GM19467 (cell line): ENCODE data around the gene CATSPERB.
"Not testable (repeated sequence)": the region's sequence is repeated elsewhere in the genome, so short reads cannot be mapped to it uniquely, and the experiment has no call there.

Experiments
- ATAC-seq: cut with Tn5 transposase; IDR thresholded peaks from one replicate; pipeline ENCODE4 v1.9.1; 2021; ENCODE audit warnings: mild to moderate bottlenecking, moderate library complexity; ENCODE audit not compliant: unreplicated experiment

CATSPERB gene, protein sequence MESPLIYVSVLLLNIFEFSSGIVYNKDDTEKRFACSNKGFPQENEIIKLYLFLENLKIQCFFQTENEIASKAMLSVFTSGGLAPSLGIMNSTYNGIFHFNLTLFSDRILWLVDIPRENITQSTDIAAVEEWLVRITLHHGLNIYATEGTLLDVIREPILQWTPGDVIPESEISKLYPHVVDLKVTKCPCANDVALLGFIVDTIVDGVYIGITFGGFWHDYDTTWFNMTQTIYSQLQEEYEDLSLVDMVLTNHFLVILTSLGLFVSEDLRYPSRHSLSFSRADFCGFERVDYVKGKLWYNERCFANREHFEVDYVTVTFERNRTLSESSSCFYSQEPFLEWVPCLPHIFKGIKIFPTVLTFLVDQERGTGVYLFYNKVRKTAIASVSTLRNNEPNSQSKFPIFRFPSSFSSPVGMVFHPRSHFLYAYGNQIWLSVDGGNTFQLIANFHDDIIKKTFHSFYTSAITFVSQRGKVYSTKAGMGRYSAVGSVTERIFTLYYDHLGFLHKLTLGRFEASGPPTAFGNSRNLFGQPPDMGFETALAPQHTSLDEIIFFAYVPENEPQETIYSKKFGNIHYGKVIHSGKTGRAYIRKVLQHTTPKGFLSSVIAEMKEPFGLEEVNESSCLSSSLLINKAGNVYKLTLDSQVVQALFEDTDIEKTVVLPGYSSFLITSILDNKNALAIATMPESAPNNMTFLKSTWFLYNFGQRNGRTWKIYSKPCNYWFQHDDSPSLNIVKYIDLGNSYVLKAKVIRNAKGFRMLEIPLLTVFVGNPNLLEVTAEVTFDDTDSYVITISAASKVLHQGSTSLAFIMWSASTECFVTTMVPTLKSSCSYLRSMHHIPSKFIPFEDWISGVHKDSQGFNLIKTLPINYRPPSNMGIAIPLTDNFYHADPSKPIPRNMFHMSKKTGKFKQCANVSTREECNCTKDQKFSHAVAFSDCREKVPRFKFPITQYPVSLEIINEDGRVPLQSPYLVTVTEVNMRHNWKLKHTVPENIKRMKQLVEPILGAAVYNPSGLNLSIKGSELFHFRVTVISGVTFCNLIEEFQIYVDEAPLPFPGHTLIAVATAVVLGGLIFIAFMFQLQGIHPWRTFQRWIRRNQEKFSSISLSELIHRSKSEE

DNA sequence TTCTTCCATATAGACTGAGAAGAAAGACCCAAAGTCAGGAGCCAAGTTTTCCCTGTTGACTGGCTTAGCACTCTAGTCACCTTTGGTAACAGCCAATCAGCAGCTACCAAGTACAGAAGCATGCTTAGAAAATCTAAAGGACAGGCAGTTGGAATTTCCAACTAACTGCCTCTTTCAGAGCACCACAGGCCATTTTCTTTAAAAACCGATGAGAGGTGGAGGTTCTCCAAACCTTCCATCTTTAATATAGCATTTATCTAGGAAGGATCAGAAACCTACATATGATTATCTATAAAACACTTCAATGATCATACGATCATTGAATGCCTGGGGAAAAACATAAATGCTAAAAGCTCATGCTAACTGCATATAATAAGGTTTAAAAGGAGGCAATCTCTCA, at the start of gene CATSPERB:
CATSPERB (minus strand) TSS at position 101 of the 400 bp plus-strand sequence. CDS start 2,607 bp downstream, outside the sequence.
- no peak for ATAC-seq

DNA sequence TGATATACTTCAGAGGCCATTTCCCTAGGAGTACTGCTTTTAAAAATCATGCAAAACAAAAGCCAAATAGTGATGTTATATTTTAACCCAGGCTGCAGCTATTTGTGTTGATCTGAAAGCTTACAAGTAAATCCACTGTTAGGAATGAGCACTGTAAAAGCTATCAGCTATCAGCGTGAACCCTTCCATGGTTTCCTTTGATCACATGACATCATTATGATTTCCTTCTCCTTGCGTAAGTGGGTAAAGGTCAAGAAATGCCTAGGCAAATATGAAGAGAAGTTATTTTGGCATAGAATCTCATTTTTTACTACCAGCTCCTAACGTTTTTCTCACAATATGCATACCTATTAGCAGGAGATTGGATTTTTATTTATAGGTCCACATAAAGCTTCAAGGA, 48.6 kb upstream of the CATSPERB start:
- no peak for ATAC-seq

DNA sequence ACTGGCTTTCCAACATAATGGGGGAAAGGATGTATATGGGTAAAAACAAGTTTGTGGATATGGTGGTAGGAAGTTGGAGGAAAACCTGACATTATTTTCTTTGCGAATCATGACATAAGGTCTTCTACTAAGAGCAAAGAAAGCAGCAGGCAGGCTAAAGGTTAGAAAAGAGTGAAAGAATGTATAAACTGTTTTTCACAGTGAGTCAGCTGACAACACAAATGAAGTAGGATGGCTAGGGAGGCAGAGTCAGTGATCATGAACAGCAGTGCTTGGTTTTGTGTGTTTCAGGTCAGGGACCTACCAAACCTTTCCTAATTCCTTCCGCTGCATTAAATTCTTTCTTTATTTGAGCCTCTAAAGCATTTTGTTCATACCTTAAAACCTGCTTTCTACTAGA, 46.3 kb upstream of the CATSPERB start:
- ATAC-seq, result no peak

DNA sequence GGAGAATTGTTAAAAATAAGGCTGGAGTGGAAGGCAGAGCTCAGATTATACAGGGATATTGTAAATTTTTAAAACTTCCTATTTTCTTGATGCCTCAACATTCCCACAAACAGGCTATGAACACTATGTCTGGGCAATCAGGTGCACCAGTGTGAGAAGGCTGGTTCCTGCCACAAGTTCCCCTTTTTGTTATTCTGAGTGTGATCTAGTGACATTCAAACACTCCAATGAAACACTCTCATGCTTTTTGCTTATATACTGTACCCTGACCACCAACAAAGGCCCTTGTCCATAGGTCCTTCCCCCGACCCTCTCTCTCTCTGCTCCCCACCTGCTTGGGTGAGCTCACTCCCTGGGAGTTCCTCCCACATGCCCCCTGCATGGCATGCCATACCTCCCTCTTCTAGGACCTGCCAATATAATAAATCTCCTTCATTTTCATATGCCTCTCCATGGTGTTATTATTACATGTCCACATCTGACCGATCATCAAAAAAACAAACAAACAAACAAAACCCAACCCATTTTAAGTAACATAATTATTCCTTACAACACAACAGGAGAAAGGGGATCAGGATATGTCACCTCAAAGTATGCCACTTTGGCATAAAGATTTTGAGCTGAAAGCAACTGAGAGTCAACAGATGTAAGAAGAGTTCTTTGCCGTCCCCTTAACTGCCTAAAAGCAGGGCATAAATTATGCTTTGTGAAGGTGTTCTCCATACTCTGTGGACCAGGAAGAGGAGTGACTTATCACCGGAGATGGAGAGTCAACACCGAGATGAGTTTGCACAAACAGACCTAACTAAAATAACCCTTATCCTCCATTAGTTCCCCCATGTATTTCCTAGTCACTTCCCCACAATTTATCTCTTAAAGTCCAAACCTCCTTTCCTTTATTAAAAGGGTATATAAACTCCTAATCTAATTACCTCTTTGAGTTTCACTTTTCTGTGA, 42.5 kb upstream of the CATSPERB start:
- no peak for ATAC-seq

DNA sequence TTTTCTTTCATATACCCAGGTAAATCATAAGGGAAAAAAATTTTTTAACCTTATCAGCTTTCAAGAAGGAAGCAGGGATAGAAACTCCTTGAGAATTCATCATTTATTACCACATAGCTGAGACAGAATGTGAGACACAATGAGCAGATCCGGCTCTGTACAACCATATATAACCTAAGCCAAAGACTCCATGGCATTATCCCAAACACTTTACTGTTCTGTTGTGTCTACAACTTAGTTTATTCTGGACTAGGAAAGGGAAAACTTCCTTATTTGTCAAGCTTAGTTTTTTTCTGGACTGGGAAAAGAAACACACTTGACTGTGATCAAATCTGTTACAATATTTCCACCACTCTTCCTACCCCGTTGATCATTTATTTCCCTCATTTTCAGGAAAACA, 38.3 kb upstream of the CATSPERB start:
- ATAC-seq, result no peak

DNA sequence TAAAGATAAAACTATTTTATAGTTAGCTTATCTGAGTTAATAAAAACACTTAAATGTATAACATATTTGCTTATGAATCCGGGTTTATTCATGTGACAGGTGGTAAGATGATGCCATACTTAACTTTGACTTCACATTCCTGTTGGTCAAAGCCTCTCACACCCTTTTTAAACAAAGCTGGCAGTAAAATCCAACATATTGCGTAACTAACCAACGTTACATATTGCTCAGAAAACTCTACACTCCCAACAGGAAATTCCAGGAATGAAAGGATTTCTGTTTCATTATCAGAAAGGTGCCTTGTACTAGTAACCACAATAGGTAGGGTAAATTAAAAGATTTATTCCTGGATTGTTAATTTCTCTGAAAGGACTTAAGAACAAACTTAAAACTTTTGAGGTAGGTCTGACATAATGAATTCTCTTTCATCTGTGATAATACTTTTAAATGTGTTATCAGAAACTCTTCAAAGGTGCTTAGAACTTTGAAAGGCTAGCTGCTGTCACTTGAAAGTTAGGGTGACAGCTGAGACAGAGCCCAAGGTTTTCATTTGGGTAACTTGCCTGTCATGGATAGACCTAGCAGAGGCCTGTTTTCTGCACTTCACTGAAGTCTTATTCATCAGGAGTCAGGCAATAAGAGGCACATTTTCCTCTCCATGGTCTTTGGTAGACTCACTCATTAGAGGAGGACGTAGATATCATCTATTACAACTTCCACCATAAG, 23.8 kb upstream of the CATSPERB start:
- no peak for ATAC-seq

DNA sequence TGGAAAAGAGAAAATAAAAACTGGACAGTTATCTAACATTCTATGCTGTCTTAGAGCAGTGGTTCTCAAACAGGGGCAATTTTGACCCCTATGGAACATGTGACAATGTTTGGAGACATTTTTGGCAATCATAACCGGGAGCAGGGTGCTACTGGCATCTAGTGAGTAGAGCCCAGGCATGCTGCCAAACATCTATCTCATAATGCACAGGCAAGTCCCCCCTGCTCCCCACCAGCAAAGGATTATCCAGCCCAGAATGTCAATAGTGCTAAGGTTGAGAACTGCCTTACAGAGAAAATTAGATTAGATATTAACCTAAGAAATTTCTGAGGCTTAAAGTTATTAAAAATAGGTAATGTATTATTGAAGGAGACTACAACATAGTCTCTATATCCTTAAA, 22.9 kb upstream of the CATSPERB start:
- ATAC-seq, result no peak

DNA sequence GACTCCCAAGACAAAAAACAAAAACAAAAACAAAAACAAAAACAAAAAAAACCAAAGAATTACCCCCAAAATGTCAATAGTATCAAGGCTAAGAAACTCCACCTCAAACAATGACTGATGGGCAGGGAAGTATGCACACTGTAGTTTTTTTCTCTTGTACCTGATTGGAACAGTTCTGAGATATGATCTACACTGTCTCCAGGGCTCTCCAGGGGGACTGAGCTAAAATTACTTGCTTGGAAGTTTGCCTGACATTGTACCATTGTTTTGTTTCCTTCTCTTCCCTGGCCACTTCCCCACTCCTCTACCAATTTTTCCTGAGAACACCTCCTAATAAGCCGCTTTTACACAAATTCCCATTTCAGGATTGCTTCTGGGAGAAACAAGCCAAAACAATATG, 22.3 kb upstream of the CATSPERB start:
- no peak for ATAC-seq

DNA sequence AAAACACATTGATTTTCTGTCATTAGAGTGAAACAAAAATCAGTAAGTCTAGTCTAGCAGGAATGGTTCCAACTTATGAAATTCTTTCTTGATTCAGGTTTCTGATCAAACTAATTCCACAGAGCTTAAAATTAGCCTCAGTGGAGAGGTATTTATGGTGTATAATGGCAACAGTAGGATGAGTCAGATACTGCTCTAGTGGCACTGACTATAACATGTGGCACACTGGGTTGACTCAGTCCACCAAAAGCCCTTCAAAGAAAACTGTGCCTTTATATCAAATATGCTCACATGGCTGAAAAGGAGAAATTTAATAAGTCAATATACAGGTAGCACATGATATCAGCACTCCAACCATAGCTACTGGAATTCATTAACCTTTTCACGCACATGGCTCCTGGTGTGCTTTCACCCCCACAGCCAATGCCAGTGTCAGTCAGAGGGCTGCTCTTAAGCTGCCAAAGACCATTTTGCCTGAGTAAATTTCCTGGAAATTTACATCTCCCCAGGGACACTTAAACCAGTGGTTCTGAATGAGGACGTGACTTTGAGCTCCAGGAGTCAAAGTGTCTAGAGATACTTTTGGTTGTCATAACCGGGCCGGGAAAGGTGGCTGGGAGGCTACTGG, 21.7 kb upstream of the CATSPERB start:
- no peak for ATAC-seq

DNA sequence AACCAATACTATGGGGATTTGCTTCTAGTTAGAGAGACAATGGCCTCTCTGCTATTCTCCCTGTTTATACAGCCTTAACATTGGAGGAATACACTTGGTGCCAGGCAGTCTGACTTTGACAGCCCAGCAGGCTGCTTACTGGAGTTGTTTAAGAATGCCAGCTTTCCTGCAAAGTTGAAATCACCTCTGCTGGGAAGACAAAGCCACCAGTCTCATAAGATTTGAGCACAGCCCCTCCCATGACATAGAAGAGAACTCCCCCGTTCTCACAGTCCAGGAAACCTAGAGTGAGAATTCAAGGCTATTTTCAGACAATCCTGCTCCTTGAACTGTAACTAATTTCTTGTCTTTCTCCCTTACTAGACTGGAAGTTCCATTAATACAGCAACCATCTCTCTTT, 21.1 kb upstream of the CATSPERB start:
- ATAC-seq, result no peak

DNA sequence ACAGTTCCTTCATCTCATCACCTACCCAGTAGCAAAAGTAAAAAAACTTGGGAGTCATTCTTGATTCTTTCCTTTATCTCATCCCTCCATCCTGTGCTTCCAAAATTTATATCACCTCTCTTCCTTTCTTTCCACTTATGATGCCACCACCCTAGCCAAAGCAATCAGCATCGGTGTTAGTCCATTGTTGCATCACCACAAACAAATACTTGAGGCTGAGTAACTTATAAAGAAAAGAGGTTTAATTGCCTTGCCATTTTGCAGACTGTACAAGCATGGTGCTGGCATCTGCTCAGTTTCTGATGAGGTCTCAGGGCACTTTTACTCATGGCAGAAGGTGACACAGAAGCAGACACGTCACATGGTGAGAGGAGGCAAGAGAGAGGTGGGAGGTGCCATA, 19.8 kb upstream of the CATSPERB start:
- ATAC-seq, result no peak

DNA sequence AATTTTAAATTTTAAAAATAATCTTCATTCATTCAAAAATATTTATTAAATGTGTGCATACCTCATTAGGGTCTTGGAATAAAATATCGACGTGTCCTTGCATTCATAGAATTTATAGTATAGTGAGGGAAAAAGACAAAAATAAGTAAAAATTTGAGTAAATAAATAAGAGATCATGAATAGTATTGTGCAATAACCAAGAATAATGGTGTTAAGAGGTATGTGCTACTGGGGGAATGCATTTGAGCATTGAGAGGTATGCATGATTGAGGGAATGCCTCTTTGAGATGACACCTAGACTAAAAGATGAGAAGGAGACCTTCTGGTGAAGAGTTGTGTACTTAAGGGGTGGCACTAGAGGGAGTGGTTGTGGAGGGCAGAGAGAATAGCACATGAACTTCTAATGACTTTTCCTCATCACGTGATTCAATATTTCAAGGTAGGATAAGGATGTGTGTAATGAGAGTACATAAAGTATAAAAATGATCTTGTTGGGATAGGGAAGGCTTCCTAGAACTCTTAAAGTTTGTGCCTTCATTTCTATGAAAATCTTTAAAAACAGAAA, 18.8 kb upstream of the CATSPERB start:
- no peak for ATAC-seq

DNA sequence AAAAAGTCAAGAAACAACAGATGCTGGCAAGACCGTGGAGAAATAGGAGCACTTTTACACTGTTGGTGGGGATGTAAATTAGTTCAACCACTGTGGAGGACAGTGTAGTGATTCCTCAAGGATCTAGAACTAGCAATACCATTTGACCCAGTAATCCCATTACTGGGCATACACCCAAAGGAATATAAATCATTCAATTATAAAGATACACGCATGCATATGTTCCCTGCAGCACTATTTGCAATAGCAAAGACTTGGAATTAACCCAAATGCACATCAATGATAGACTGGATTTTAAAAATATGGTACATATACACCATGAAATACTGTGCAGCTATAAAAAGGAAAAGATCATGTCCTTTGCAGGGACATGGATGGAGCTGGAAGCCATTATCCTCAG, 18.0 kb upstream of the CATSPERB start:
- no peak for ATAC-seq

DNA sequence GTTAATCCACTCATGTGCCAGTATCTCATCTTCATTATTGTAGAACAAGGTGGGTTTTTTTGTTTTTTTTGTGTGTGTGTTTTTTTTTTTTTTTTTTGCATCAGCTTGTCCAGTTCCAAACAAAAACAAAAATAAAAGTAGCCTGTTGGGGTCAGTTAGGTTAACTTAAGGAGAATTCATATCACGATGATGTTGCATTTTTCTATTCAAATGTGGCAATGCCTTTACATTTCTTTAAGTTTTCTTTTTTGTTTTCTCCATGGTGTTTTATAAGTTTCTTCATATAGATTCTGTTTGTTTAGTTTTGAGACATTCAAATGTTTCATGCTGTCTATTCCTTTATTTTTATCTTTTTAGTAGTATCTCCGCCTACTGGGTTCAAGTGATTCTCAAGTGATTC, 16.2 kb upstream of the CATSPERB start:
- no peak for ATAC-seq

DNA sequence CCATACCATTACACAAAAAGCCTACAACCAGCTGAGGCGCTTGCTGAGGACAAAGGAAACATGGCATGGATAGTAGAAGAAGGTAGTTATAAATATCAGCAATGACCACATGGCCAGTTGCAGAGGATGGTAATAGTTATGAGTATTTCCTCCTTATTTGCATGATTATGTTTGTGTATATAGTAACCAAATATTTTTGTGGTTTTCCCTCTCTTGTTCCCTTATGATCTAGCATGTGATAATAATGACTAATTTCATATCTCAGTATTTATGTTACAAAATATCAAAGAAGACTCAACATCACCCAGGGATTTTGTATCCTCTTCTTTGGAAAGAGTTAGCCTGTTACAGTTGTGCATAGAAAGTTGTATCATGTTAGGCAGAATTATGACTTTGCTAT, 13.5 kb upstream of the CATSPERB start:
- ATAC-seq, result no peak

DNA sequence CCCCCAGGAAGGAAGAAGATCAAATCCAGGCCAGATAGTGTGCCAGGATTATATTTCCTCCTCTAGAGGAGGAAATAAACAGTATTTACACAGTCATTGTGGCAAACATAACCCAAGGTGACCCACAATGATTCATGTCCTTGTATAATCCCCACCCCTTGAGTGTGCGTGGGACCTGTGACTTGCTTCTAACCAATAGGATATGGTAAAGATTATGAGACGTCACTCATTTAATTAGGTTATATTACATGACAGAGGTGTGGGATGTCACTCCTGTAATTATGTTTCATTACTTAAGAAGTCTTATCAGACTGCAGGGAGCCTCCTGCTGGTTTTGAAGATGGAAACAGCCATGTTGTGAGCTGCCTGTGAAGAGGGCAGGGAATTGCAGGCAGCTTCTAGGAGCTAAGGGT, 12.2 kb upstream of the CATSPERB start:
- no peak for ATAC-seq

DNA sequence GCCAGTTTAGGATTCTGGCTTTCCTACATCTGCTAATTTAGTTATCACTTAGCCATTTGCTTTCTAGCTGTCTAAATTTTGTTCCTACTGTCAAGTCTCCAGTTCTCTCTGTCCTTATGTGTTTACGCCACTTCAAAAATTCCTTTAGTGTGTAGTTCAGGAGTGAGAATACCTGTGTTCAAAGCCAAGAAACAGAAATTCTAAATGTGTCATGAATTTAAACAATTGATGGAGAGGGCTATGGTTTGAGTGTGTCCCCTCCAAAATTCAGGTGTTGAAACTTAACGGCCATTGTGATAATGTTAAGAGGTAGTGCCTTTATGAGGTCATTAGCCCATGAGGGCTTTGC, 11.4 kb upstream of the CATSPERB start:
- ATAC-seq, result no peak

DNA sequence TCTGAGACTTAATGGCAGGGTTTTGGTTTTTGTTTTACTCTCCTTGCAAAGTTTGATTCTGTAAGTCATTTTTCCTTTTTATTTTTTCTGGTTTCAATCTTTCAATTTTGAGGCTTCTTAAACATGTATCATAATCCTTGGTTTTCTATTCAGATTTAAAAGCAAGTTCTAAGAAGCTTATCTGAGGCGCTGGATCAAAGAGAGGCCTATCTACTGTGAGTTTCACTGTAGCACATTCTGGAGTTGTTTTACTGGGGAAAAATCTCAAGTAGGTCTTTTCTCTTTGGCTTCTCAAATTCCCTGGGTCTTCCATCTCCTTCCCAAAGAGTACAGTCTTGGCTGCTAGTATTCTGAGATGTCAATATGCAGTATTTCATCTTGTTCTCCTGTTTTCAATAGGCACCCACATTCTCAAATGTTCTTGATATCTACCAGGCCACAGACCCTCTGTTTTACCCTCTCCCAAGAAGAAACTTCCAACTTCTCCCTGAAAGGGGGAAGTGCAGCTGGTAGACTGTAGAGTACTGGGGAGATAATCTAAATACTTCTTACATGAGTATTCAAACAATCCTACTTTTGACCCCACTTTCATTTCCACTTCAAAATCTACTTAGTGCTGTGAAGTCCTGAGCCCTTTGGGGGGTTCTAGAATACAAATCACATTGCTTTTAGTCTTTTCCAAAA, 10.9 kb upstream of the CATSPERB start:
- ATAC-seq, result no peak

DNA sequence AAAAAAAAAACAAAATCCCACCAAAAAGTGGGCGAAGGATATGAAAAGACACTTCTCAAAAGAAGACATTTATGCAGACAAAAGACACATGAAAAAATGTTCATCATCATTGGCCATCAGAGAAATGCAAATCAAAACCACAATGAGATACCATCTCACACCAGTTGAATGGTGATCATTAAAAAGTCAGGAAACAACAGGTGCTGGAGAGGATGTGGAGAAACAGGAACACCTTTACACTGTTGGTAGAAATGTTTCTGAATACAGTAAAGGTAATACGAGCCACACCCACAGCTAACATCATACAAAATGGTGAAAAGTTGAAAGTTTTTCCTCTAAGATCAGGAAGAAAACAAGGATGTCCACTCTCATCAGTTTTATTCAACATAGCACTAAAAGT, 8.0 kb upstream of the CATSPERB start:
- ATAC-seq, result not testable (repeated sequence)
